DMS79 (cell line): ENCODE measurements around the gene TSC22D3.
"Not testable (repeated sequence)": the region's sequence is repeated elsewhere in the genome, so short reads cannot be mapped to it uniquely, and the experiment has no call there.

Experiments
- DNase-seq: peaks from one replicate; lab custom pipeline; 2025; lab: John Stamatoyannopoulos, UW

The TSC22D3 gene

GRCh38 chrX:107775734-107776511 is at the start of gene TSC22D3:
TSC22D3 (minus strand) TSS chrX:107775787; CDS start chrX:107775419, 368 bp downstream.
- DNase-seq: peak; percentile 51

GRCh38 chrX:107823456-107823855 is 47.9 kb upstream of the TSC22D3 start:
- no peak for DNase-seq

- no peak for DNase-seq
Measured at GRCh38 chrX:107823042-107823441, 47.5 kb upstream of the TSC22D3 start.

GRCh38 chrX:107818900-107819521 is 43.4 kb upstream of the TSC22D3 start:
- no peak for DNase-seq

- DNase-seq: not testable (repeated sequence)
Measured at GRCh38 chrX:107810053-107810452, 34.5 kb upstream of the TSC22D3 start.

- no peak for DNase-seq
Measured at GRCh38 chrX:107805179-107805578, 29.6 kb upstream of the TSC22D3 start.

GRCh38 chrX:107804427-107804826 is 28.8 kb upstream of the TSC22D3 start:
- DNase-seq: no peak

- DNase-seq: no peak
Measured at GRCh38 chrX:107787827-107788226, 12.2 kb upstream of the TSC22D3 start.

- no peak for DNase-seq
Measured at GRCh38 chrX:107780525-107780924, 4.9 kb upstream of the TSC22D3 start.

GRCh38 chrX:107777536-107777832 is 1.9 kb upstream of the TSC22D3 start, which contains the start of gene NCBP2L:
NCBP2L (plus strand) TSS chrX:107777733; CDS start chrX:107794221, 16,488 bp downstream.
- DNase-seq: no peak

- DNase-seq: peak; percentile 59
Measured at GRCh38 chrX:107776649-107777535, 1.3 kb upstream of the TSC22D3 start.

- DNase-seq: no peak
Measured at GRCh38 chrX:107775000-107775733, 420 bp downstream of the TSC22D3 start.

GRCh38 chrX:107773906-107774435 is 1.6 kb downstream of the TSC22D3 start:
- no peak for DNase-seq

- DNase-seq: no peak
Measured at GRCh38 chrX:107773206-107773605, 2.4 kb downstream of the TSC22D3 start.

GRCh38 chrX:107769581-107770317 is 5.8 kb downstream of the TSC22D3 start:
- no peak for DNase-seq

- DNase-seq: no peak
Measured at GRCh38 chrX:107768051-107768450, 7.5 kb downstream of the TSC22D3 start.

- DNase-seq: no peak
Measured at GRCh38 chrX:107766470-107767150, 9.0 kb downstream of the TSC22D3 start.

GRCh38 chrX:107764845-107765608 is 10.6 kb downstream of the TSC22D3 start:
- no peak for DNase-seq

- no peak for DNase-seq
Measured at GRCh38 chrX:107763647-107764046, 11.9 kb downstream of the TSC22D3 start.
